ENCODE measurements around the gene TTC34. TPM values are rescaled to one million over a fixed set of nuclear protein-coding genes. Genes with fewer than 3 reads are reported as not detected.
A peak's percentile ranks its signal among the peaks of the same experiment; 100 is the strongest.
"Not testable (repeated sequence)": the region's sequence is repeated elsewhere in the genome, so short reads cannot be mapped to it uniquely, and the experiment has no call there.

TTC34 gene
- total RNA-seq, 1 donor from 2014 or later = 1.8 TPM

DNA sequence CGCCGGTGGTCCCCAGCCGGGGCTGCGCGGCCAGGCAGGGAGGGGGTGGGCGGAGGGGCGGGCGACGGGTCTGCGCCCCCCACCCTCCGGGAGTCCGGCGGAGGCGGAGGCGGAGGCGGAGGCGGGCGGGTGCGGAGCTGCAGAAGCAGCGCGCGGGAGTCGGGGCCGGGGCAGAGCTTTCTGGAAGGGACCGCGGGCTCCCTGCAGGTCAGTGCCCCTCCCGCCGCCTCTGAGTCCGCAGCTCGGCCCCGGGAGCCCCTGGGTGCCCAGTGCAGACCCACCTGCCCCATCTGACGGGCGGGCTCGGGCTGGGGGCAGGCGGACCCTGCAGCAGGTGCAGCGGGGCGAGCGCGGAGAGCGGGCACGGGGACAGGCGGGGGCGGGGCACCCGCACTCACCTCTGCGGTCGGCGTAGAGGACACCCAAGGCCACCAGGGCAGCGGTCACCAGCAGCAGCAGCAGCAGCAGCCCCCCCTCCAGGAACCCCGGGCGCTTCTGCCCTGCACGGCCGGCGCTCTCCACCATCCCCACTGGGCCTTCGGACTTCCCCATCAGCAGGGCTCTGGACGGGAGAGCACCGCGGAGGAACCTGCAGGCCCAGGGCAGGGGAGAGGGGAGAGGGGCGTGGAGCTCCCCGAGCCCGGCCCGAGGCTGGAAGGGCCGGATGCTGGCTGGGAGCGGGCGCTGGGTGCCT lies 172.4 kb downstream of the TTC34 start:
- Mint-ChIP-seq H3K36me3 (ENCODE audit: low read depth) (no peaks in the 10 kb centered on the region), H3K27me3 (ENCODE audit: insufficient read depth) (peaks cover 34% of the 10 kb centered on the region), H3K4me1 (ENCODE audit: low read depth) (no peaks in the 10 kb centered on the region), H3K27ac (no peak overlapping the region), H3K9me3 (peaks cover 8% of the 10 kb centered on the region), H3K4me3 (no peak overlapping the region)
- no peak for DNase-seq (ENCODE audit: low spot score)
- intact Hi-C loops (cut with micrococcal nuclease) = no loop called here

GRCh38 chr1:2628191-2628932 lies 173.1 kb downstream of the TTC34 start:
- no peak overlapping the region for H3K4me3 Mint-ChIP-seq
- intact Hi-C loops (cut with micrococcal nuclease) = no loop called here
- no peak overlapping the region for H3K27ac Mint-ChIP-seq
- no peak for DNase-seq (ENCODE audit: low spot score)
- no peaks in the 10 kb centered on the region for H3K4me1 Mint-ChIP-seq (ENCODE audit: low read depth)
- H3K9me3 Mint-ChIP-seq = peaks cover 8% of the 10 kb centered on the region
- H3K36me3 Mint-ChIP-seq (ENCODE audit: low read depth) = no peaks in the 10 kb centered on the region
- peaks cover 34% of the 10 kb centered on the region for H3K27me3 Mint-ChIP-seq (ENCODE audit: insufficient read depth)

DNA sequence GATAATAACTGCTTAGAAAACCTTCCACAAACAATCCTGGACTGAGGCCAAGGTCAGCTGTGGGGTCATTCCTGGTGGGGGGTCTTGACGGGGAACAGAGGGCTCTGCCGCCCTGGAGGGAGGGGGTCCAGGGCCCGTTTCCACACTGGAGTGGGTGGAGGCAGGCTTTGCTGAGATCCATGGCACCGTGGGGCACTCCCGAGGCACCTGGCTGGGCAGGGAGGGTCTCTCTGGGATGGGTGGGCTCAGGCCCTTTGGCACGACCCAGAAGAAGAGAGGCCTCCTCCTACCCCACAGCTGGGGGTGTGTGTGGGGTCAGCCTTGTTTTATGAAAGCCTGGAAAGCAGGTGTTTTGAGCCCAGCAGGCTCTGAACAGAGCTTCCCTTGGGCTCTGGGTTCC lies 173.7 kb downstream of the TTC34 start:
- H3K36me3 Mint-ChIP-seq (ENCODE audit: low read depth) = no peaks in the 10 kb centered on the region
- no peak overlapping the region for H3K27ac Mint-ChIP-seq
- H3K9me3 Mint-ChIP-seq = peaks cover 8% of the 10 kb centered on the region
- no peak for DNase-seq (ENCODE audit: low spot score)
- intact Hi-C loops (cut with micrococcal nuclease) = no loop called here
- no peak overlapping the region for H3K4me3 Mint-ChIP-seq
- H3K27me3 Mint-ChIP-seq (ENCODE audit: insufficient read depth) = peaks cover 34% of the 10 kb centered on the region
- no peaks in the 10 kb centered on the region for H3K4me1 Mint-ChIP-seq (ENCODE audit: low read depth)

DNA sequence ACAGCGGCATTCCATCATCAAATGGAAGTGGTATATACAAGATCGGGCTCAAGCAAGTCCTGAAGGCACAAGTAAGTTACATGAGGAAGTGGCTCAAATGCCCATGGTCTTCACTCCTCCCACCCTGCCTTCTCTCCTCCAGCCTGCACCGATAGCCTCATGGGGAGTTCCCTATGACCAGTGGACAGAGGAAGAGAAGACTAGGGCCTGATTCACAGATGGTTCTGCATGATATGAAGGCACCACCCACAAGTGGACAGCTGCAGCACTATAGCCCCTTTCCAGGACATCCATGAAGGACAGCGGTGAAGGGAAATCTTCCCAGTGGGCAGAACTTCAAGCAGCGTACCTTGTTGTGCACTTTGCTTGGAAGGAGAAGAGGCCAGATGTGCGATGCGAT lies 175.7 kb downstream of the TTC34 start:
- H3K4me1 Mint-ChIP-seq (ENCODE audit: low read depth); DNase-seq (ENCODE audit: low spot score); H3K4me3 Mint-ChIP-seq; H3K27ac Mint-ChIP-seq; H3K9me3 Mint-ChIP-seq; H3K36me3 Mint-ChIP-seq (ENCODE audit: low read depth); intact Hi-C loops (cut with micrococcal nuclease): not testable (repeated sequence)
- H3K27me3 Mint-ChIP-seq (ENCODE audit: insufficient read depth) = peaks cover 30% of the 10 kb centered on the region

GRCh38 chr1:2625311-2625710 lies 176.2 kb downstream of the TTC34 start:
- Mint-ChIP-seq H3K9me3 (peaks cover 2% of the 10 kb centered on the region), H3K27me3 (ENCODE audit: insufficient read depth) (peaks cover 29% of the 10 kb centered on the region), H3K36me3 (ENCODE audit: low read depth) (no peaks in the 10 kb centered on the region), H3K4me1 (ENCODE audit: low read depth) (no peaks in the 10 kb centered on the region), H3K27ac (no peak overlapping the region), H3K4me3 (no peak overlapping the region)
- no peak for DNase-seq (ENCODE audit: low spot score)
- intact Hi-C loops (cut with micrococcal nuclease) = no loop called here

- no peaks in the 10 kb centered on the region for H3K4me1 Mint-ChIP-seq (ENCODE audit: low read depth)
- peak overlapping the region; percentile 27 for H3K27ac Mint-ChIP-seq
- no peaks in the 10 kb centered on the region for H3K36me3 Mint-ChIP-seq (ENCODE audit: low read depth)
- H3K4me3 Mint-ChIP-seq = no peak overlapping the region
- DNase-seq (ENCODE audit: low spot score) = no peak
- H3K9me3 Mint-ChIP-seq = peaks cover 2% of the 10 kb centered on the region
- peaks cover 25% of the 10 kb centered on the region for H3K27me3 Mint-ChIP-seq (ENCODE audit: insufficient read depth)
- intact Hi-C loops (cut with micrococcal nuclease) = no loop called here
Measured at GRCh38 chr1:2624735-2625300, 176.7 kb downstream of the TTC34 start.

DNA sequence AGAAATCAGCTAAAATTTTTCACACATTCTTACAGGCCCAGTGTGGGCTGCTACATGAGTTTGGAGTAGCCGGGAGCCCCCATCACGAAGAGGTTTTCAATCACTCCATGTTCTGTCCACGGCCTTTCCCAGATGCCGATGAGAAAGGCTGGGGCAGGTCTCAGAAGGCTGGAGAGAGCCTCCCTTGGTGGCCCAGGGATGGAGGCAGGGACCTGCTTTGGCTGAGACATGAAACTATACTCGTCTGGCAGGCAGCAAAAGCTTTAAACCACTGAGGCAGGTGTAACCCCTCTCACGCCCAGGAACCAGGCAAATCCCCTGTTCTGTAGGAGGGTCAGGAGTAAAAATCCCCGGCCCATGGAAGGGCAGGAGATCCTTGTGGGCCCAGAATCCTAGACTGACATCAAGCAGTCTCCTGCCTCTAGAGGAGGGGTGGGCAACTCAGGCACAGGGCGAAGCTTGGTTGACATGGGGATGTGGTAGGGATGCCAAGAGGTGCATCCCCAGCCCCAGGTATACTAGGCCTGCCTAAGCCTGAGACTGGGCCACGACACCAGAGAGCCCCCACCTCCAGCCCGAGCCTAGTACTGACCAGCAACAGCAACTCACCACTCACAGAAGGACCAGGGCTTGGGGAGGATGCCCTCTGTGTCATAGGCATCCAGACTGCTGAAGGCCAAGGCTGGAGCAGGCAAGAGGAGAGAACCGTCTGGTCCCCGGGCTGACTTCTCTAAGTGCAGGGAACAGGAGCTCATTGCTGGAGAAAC lies 177.7 kb downstream of the TTC34 start:
- intact Hi-C loops (cut with micrococcal nuclease) = no loop called here
- H3K36me3 Mint-ChIP-seq (ENCODE audit: low read depth) = no peaks in the 10 kb centered on the region
- peaks cover 2% of the 10 kb centered on the region for H3K9me3 Mint-ChIP-seq
- no peaks in the 10 kb centered on the region for H3K4me1 Mint-ChIP-seq (ENCODE audit: low read depth)
- no peak overlapping the region for H3K4me3 Mint-ChIP-seq
- no peak for DNase-seq (ENCODE audit: low spot score)
- H3K27me3 Mint-ChIP-seq (ENCODE audit: insufficient read depth) = peaks cover 24% of the 10 kb centered on the region
- no peak overlapping the region for H3K27ac Mint-ChIP-seq

- Mint-ChIP-seq H3K36me3 (ENCODE audit: low read depth) (peaks cover 2% of the 10 kb centered on the region), H3K27ac (no peak overlapping the region), H3K27me3 (ENCODE audit: insufficient read depth) (peaks cover 8% of the 10 kb centered on the region), H3K4me1 (ENCODE audit: low read depth) (no peaks in the 10 kb centered on the region), H3K9me3 (peaks cover 38% of the 10 kb centered on the region), H3K4me3 (no peak overlapping the region)
- intact Hi-C loops (cut with micrococcal nuclease) = no loop called here
- no peak for DNase-seq (ENCODE audit: low spot score)
Measured at GRCh38 chr1:2617971-2618470, 183.5 kb downstream of the TTC34 start.

- peaks cover 36% of the 10 kb centered on the region for H3K9me3 Mint-ChIP-seq
- H3K27ac Mint-ChIP-seq = no peak overlapping the region
- no peak overlapping the region for H3K4me3 Mint-ChIP-seq
- H3K4me1 Mint-ChIP-seq (ENCODE audit: low read depth) = no peaks in the 10 kb centered on the region
- peaks cover 2% of the 10 kb centered on the region for H3K36me3 Mint-ChIP-seq (ENCODE audit: low read depth)
- intact Hi-C loops (cut with micrococcal nuclease) = no loop called here
- DNase-seq (ENCODE audit: low spot score) = no peak
- H3K27me3 Mint-ChIP-seq (ENCODE audit: insufficient read depth) = peaks cover 2% of the 10 kb centered on the region
Measured at GRCh38 chr1:2614145-2614544, 187.3 kb downstream of the TTC34 start.

DNA sequence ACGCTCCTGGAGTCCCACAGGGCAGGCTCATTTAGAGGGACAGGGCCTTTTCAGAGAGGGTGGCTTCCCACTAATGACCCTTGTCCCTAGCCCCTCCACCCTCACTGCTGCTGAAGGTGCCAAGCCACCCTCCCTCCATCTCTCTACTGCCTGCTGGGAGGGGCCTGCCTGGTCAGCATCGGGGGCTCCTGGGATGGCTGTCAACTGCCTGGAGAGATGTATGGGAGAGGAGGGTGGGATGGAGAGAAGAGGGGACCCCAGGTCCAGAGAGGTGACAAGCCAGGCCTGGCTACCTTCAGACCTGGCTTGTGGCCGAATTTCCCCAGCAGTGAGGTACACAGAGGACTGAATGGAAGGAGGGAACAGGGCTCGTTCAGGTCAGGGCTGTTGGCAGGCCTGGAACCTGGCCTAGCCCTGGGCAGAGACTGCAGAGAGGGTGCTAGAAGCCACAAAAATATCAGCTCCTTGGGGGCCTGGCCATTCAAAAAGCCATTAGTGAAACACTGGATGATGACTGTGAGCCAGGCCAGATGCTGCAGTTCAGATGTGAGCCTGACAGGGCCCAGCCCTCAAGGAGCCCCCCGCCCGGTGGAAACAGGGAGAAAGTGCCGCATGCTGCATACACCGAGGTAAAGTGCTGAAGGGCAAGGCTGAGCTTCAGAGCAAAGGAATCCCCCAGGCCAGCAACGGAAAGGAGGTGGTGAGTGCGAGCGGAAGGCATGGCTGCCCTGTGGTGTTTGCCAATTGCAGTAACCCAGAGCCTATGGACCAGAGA lies 188.7 kb downstream of the TTC34 start:
- Mint-ChIP-seq H3K27me3 (ENCODE audit: insufficient read depth) (peaks cover 2% of the 10 kb centered on the region), H3K36me3 (ENCODE audit: low read depth) (peaks cover 2% of the 10 kb centered on the region), H3K9me3 (peaks cover 31% of the 10 kb centered on the region), H3K4me3 (no peak overlapping the region), H3K4me1 (ENCODE audit: low read depth) (no peaks in the 10 kb centered on the region), H3K27ac (no peak overlapping the region)
- no peak for DNase-seq (ENCODE audit: low spot score)
- intact Hi-C loops (cut with micrococcal nuclease) = no loop called here

GRCh38 chr1:2611621-2612437 lies 189.7 kb downstream of the TTC34 start:
- intact Hi-C loops (cut with micrococcal nuclease) = no loop called here
- no peaks in the 10 kb centered on the region for H3K27me3 Mint-ChIP-seq (ENCODE audit: insufficient read depth)
- no peak overlapping the region for H3K27ac Mint-ChIP-seq
- no peak for DNase-seq (ENCODE audit: low spot score)
- no peak overlapping the region for H3K4me3 Mint-ChIP-seq
- H3K4me1 Mint-ChIP-seq (ENCODE audit: low read depth) = no peaks in the 10 kb centered on the region
- H3K36me3 Mint-ChIP-seq (ENCODE audit: low read depth) = peaks cover 2% of the 10 kb centered on the region
- peaks cover 29% of the 10 kb centered on the region for H3K9me3 Mint-ChIP-seq
